ENCODE data around the gene CHST11.

DNA sequence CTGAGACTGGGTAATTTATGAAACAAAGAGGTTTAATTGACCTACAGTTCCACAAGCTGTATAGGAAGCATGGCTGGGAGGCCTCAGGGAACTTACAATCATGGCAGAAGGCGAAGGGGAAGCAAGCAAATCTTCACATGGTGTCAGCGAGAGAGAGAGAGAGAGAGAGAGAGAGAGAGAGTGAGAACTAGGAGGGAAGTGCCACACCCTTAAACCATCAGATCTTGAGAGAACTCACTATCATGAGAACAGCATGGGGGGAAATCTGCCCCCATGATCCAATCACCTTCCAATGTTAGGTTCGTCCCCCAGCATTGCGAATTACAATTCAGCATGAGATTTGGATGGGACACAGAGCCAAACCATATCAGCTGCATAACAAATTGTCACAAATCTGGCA is 96.7 kb downstream of the CHST11 start:
- TF ChIP-seq, protein P1, sequence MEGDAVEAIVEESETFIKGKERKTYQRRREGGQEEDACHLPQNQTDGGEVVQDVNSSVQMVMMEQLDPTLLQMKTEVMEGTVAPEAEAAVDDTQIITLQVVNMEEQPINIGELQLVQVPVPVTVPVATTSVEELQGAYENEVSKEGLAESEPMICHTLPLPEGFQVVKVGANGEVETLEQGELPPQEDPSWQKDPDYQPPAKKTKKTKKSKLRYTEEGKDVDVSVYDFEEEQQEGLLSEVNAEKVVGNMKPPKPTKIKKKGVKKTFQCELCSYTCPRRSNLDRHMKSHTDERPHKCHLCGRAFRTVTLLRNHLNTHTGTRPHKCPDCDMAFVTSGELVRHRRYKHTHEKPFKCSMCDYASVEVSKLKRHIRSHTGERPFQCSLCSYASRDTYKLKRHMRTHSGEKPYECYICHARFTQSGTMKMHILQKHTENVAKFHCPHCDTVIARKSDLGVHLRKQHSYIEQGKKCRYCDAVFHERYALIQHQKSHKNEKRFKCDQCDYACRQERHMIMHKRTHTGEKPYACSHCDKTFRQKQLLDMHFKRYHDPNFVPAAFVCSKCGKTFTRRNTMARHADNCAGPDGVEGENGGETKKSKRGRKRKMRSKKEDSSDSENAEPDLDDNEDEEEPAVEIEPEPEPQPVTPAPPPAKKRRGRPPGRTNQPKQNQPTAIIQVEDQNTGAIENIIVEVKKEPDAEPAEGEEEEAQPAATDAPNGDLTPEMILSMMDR (optimal IDR thresholded peaks at IDR 0.05 in 1 of 3, IDR thresholded peaks at IDR 0.05 in 1 of 3, conservative IDR thresholded peaks at IDR 0.05 in 1 of 3; ENCODE audit: extremely low read depth in 1 of 3, insufficient read depth in 2 of 3, low read length in 3 of 3), result no peak
- no peak for TF ChIP-seq EZH2 (IDR thresholded peaks at IDR 0.05; ENCODE audit: low read length)
